ENCODE results near the gene PLEKHG4.

PLEKHG4 gene

GRCh38 chr16:67246756-67247191 is 32.6 kb upstream of the PLEKHG4 start:
- H3K4me3 ChIP-seq (ENCODE audit: low read length): peak overlapping the region; percentile 80
- DNase-seq (ENCODE audit: low read depth): no peak
- TF ChIP-seq CTCF (conservative IDR thresholded peaks at IDR 0.05; ENCODE audit: low read length): no peak

DNA sequence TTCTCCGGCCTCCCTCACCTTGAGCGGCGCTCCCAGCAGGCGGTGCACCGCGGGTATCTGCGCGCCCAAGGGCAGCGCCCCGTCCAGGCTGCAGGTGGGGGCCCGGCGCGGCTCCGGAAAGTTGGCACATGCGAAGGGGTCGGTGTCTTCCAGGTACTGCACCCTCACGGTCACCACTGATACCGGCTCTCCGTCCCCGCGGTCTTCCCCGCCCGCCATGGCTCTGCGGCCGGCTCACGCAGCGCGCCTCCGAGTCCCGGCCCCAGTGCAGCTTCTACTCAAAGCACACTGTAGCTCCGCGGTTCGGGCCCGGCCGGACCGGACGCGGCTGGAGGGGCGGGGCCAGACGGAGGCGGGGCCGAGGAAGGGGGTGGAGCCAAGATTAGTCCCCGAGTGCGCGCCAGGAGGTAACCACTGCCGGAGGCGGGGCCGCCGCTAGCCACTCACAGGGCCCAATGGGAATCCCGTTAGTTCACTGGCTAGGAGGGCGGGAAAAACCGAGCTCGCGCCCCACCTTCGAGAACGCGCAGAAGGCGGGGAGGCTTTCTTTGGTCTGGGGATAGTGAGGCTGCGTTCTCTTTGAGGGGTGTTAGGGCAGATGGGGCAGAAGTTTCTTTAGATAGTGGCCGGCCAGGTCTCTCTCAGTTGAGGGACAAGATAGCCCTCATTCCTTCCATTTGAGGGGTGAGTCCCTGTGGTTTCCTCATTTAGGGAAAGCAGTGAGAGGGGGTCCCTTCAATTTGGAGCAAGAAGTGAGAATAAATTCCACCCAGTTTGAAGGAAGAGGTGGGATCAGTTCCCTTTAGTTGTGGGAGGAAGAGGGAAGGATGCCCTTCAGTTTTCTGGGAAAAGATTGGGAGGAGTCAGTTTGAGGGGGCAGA is 31.9 kb upstream of the PLEKHG4 start, which contains the start of gene FHOD1:
TSS of gene FHOD1 (minus strand) at position 290 of the 881 bp plus-strand sequence. CDS start at position 219, 71 bp downstream.
- peak; percentile 92 for DNase-seq (ENCODE audit: low read depth)
- H3K4me3 ChIP-seq (ENCODE audit: low read length): peak within 1 kb of the TSS; percentile 80
- no peak for TF ChIP-seq CTCF (conservative IDR thresholded peaks at IDR 0.05; ENCODE audit: low read length)

DNA sequence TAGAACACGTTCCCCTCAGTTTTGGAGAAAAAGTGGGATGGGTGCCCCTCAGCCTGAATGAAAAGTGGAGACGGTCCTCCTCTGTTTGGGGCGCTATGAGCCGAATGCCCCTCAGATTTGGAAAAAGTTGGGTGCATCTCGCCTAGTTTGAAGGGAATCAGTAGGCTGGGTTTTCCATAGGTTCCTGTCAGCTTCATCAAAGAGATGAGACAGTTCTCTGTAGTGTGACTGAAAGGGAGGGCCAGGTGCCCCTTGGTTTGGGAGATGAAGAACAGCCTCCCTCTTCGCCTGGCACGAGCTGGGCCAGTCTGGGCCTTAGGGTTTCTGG is 31.3 kb upstream of the PLEKHG4 start:
- H3K4me3 ChIP-seq (ENCODE audit: low read length): peak overlapping the region; percentile 65
- no peak for DNase-seq (ENCODE audit: low read depth)
- no peak for TF ChIP-seq CTCF (conservative IDR thresholded peaks at IDR 0.05; ENCODE audit: low read length)

- no peak for DNase-seq (ENCODE audit: low read depth)
- H3K4me3 ChIP-seq (ENCODE audit: low read length): peak within 1 kb of the TSS; percentile 65
- TF ChIP-seq CTCF (conservative IDR thresholded peaks at IDR 0.05; ENCODE audit: low read length): no peak; the same call in 1 of the 2 replicates
These were observed 30.7 kb upstream of the PLEKHG4 start, which contains the start of gene SLC9A5 for GRCh38 chr16:67248401-67249177. TSS of gene SLC9A5 (plus strand) at chr16:67248979. CDS start at chr16:67249015, 36 bp downstream.

GRCh38 chr16:67249178-67250044 is 29.9 kb upstream of the PLEKHG4 start:
- H3K4me3 ChIP-seq (ENCODE audit: low read length): peak overlapping the region; percentile 65
- DNase-seq (ENCODE audit: low read depth): no peak
- no peak for TF ChIP-seq CTCF (conservative IDR thresholded peaks at IDR 0.05; ENCODE audit: low read length)

DNA sequence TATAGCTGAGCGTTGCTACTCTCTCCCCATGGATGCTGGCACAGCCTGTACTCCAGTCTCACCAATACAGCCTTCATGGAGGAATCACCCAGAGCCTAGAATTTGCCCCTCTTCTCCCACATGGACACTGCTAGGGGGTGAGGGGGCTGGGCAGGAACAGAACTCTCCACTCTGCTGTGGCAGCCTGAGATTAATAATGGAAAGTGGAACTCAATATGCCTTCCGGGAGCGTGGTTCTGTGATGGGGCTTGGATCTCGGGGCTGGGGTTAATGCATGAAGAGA is 29.3 kb upstream of the PLEKHG4 start:
- no peak for DNase-seq (ENCODE audit: low read depth)
- TF ChIP-seq CTCF (conservative IDR thresholded peaks at IDR 0.05; ENCODE audit: low read length): no peak
- H3K4me3 ChIP-seq (ENCODE audit: low read length): peak overlapping the region; percentile 65; the same call in 1 of the 2 replicates

Data from AG10803 (cell line).